WTC11 (cell line): Measurements from ENCODE around the gene INPP4A. TPM values are rescaled to one million over a fixed set of nuclear protein-coding genes. Genes with fewer than 3 reads are reported as not detected.

Experiments
- ATF1 ChIP-seq: sonication (generic); formaldehyde crosslinking; IDR thresholded peaks from 2 replicates; pipeline ENCODE4 v1.8.1; 2023; ENCODE audit warnings: mild to moderate bottlenecking, moderate library complexity, missing genetic modification reagents
- ATF3 ChIP-seq: sonication (generic); formaldehyde crosslinking; conservative IDR thresholded peaks from 2 replicates; pipeline ENCODE4 v1.8.1; 2022; ENCODE audit warnings: mild to moderate bottlenecking, missing genetic modification reagents
- CBFB ChIP-seq: sonication (generic); formaldehyde crosslinking; IDR thresholded peaks from 2 replicates; pipeline ENCODE4 v1.8.1; 2022; ENCODE audit warnings: mild to moderate bottlenecking, low read depth, missing genetic modification reagents
- CDX4 ChIP-seq: fragments of 250-450 bp; sonication (Bioruptor Pico); IDR thresholded peaks from 2 replicates; pipeline ENCODE4 v1.9.0; 2021; ENCODE audit warnings: moderate library complexity, mild to moderate bottlenecking, inconsistent platforms, borderline replicate concordance
- E2F5 ChIP-seq: sonication (generic); formaldehyde crosslinking; IDR thresholded peaks from 2 replicates; pipeline ENCODE4 v1.8.1; 2022; ENCODE audit warnings: mild to moderate bottlenecking, moderate library complexity, missing genetic modification reagents
- EMX1 ChIP-seq: fragments of 250-450 bp; sonication (Bioruptor Pico); IDR thresholded peaks from 2 replicates; pipeline ENCODE4 v1.8.0; 2021; ENCODE audit warnings: mild to moderate bottlenecking
- FOXJ3 ChIP-seq: sonication (generic); formaldehyde crosslinking; IDR thresholded peaks from 2 replicates; pipeline ENCODE4 v1.9.0; 2021; ENCODE audit warnings: missing genetic modification reagents, mild to moderate bottlenecking, borderline replicate concordance
- FOXP1 ChIP-seq: sonication (generic); formaldehyde crosslinking; IDR thresholded peaks from 2 replicates; pipeline ENCODE4 v1.8.0; 2022; ENCODE audit warnings: missing genetic modification reagents, mild to moderate bottlenecking, moderate library complexity, borderline replicate concordance
- HMGA2 ChIP-seq: fragments of 250-450 bp; sonication (Bioruptor Pico); IDR thresholded peaks from 2 replicates; pipeline ENCODE4 v1.4.0; 2021; ENCODE audit warnings: mild to moderate bottlenecking, moderate library complexity
- JUN ChIP-seq: sonication (generic); formaldehyde crosslinking; IDR thresholded peaks from 2 replicates; pipeline ENCODE4 v1.8.0; 2023; ENCODE audit warnings: mild to moderate bottlenecking, missing genetic modification reagents
- NR1H2 ChIP-seq: sonication (generic); formaldehyde crosslinking; IDR thresholded peaks from 2 replicates; pipeline ENCODE4 v1.9.0; 2021; ENCODE audit warnings: mild to moderate bottlenecking, moderate library complexity, missing genetic modification reagents
- OVOL2 ChIP-seq: fragments of 250-450 bp; sonication (Bioruptor Pico); IDR thresholded peaks from 2 replicates; pipeline ENCODE4 v1.9.0; 2021; ENCODE audit warnings: mild to moderate bottlenecking, borderline replicate concordance
- PRDM15 ChIP-seq: sonication (generic); formaldehyde crosslinking; IDR thresholded peaks from 2 replicates; pipeline ENCODE4 v1.8.0; 2022; ENCODE audit warnings: missing genetic modification reagents
- RELA ChIP-seq: sonication (generic); formaldehyde crosslinking; IDR thresholded peaks from 2 replicates; pipeline ENCODE4 v1.8.1; 2022; ENCODE audit warnings: missing genetic modification reagents, mild to moderate bottlenecking, borderline replicate concordance
- SP1 ChIP-seq: sonication (generic); formaldehyde crosslinking; conservative IDR thresholded peaks from 2 replicates; pipeline ENCODE4 v1.8.1; 2022; ENCODE audit warnings: missing genetic modification reagents
- TP53 ChIP-seq: sonication (generic); formaldehyde crosslinking; IDR thresholded peaks from 2 replicates; pipeline ENCODE4 v1.8.1; 2023; ENCODE audit warnings: mild to moderate bottlenecking, missing genetic modification reagents
- ZNF121 ChIP-seq: sonication (generic); formaldehyde crosslinking; IDR thresholded peaks from 2 replicates; pipeline ENCODE4 v1.8.0; 2023; ENCODE audit warnings: missing genetic modification reagents
- ZNF138 ChIP-seq: sonication (generic); formaldehyde crosslinking; conservative IDR thresholded peaks from 2 replicates; pipeline ENCODE4 v1.8.1; 2022; ENCODE audit warnings: mild to moderate bottlenecking, moderate library complexity, missing genetic modification reagents
- ZNF425 ChIP-seq: fragments of 250-450 bp; sonication (Bioruptor Pico); conservative IDR thresholded peaks from 2 replicates; pipeline ENCODE4 v1.9.0; 2021; ENCODE audit warnings: mild to moderate bottlenecking
- ZNF532 ChIP-seq: fragments of 250-450 bp; sonication (Bioruptor Pico); IDR thresholded peaks from 2 replicates; pipeline ENCODE4 v1.9.0; 2021; ENCODE audit warnings: mild to moderate bottlenecking, borderline replicate concordance
- total RNA-seq: library from RNA; stranded (reverse); gene quantifications from 3 replicates; pipeline ENCODE4 v1.2.3, GENCODE V29; 2021
- TF ChIP-seq, protein P1 (sequence below): sonication (generic); formaldehyde crosslinking; IDR thresholded peaks from 2 replicates; pipeline ENCODE4 v1.8.1; 2023; ENCODE audit warnings: mild to moderate bottlenecking, missing genetic modification reagents

Gene INPP4A
- total RNA-seq, 1 experiment from 2014 or later: 38.3 TPM

- TF ChIP-seq JUN (CRISPR knock-in tag) (no peak), ZNF532 (no peak), ZNF138 (CRISPR knock-in tag) (no peak), ZNF121 (no peak), TP53 (CRISPR knock-in tag) (peak; percentile 71), FOXP1 (CRISPR knock-in tag) (peak; percentile 92; the same call in 1 of the 2 replicates), SP1 (CRISPR knock-in tag) (peak; percentile 60; the same call in 1 of the 2 replicates), FOXJ3 (CRISPR knock-in tag) (no peak), OVOL2 (CRISPR knock-in tag) (no peak), CDX4 (CRISPR knock-in tag) (no peak), NR1H2 (CRISPR knock-in tag) (no peak), HMGA2 (no peak), ZNF425 (CRISPR knock-in tag) (no peak), E2F5 (CRISPR knock-in tag) (peak; percentile 92), CBFB (CRISPR knock-in tag) (peak; percentile 72; the same call in 1 of the 2 replicates), RELA (CRISPR knock-in tag) (peak; percentile 73; the same call in 1 of the 2 replicates), EMX1 (CRISPR knock-in tag) (no peak), ATF3 (CRISPR knock-in tag) (no peak), PRDM15 (CRISPR knock-in tag) (no peak), ATF1 (CRISPR knock-in tag) (peak; percentile 39; the same call in 1 of the 2 replicates)
- TF ChIP-seq, protein P1, sequence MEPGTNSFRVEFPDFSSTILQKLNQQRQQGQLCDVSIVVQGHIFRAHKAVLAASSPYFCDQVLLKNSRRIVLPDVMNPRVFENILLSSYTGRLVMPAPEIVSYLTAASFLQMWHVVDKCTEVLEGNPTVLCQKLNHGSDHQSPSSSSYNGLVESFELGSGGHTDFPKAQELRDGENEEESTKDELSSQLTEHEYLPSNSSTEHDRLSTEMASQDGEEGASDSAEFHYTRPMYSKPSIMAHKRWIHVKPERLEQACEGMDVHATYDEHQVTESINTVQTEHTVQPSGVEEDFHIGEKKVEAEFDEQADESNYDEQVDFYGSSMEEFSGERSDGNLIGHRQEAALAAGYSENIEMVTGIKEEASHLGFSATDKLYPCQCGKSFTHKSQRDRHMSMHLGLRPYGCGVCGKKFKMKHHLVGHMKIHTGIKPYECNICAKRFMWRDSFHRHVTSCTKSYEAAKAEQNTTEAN (CRISPR knock-in tag): no peak
Measured at GRCh38 chr2:98608116-98608961, 163.7 kb downstream of the INPP4A start, which contains the start of the genes COA5 and UNC50 (continued).
